Stimulated activated CD8-positive, alpha-beta memory T cell treated with anti-CD3 and anti-CD28 coated beads, Interleukin-7, amount 100 ng/mL, for 48 hours (primary cell): ENCODE measurements around the gene CERKL.

Experiments used
- DNase-seq, 2 donors: peaks; one replicate each; pipeline ENCODE4 v3.0.0-alpha.2; 2020; ENCODE audit warnings: low read depth in 1 of 2; ENCODE audit errors: extremely low read depth in 1 of 2

CERKL gene

GRCh38 chr2:181526014-181526413, 130.9 kb downstream of the CERKL start:
- no peak for DNase-seq

DNA sequence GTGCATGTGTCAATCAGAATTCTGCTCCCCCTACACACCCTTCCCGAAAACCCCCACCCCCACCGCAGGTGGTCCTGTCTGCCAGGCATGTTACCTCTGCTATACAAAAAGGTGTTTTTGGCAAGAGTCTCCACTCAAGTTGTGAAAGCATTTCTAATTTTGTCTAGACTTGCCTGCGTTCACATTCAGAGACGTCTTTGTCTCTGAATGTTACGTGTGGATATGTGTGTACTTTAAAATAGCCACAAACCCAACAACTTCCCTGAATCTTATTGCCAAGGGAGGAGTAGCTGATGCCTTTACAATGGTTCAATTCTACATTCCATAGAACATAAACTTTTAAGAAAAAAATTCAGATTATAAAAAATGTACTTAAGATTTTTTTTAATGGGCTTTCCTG, 133.1 kb downstream of the CERKL start:
- no peak for DNase-seq

GRCh38 chr2:181520253-181520652, 136.7 kb downstream of the CERKL start:
- no peak for DNase-seq

DNA sequence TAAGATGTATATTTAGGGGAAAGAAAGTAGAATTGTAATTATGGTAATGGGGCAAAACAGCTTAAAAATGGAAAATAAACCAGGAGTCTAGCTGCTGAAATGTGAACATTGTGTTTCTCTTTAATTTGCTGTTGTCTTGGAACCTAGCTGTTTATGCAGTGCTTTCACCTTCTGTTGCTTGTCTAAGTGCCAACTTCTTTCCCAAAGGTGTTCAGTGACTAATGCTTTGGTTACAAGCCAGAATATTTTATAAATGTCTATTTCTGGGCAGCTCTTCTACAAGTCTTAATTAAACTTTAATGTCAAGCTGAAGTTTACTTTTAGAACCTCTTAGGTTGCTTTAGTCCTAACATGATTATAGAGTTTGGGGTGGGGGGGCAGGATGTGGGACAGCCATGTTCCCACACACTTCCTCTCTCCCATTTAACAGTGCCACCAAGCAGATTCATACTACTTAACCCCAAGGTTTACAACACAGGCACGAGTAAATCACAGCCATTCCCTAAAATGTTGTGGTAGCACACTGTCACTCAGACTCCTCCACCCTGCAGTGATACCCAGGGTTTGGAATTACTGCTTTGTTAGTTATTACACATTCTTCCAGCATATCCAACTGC, 139.1 kb downstream of the CERKL start:
- no peak for DNase-seq

DNA sequence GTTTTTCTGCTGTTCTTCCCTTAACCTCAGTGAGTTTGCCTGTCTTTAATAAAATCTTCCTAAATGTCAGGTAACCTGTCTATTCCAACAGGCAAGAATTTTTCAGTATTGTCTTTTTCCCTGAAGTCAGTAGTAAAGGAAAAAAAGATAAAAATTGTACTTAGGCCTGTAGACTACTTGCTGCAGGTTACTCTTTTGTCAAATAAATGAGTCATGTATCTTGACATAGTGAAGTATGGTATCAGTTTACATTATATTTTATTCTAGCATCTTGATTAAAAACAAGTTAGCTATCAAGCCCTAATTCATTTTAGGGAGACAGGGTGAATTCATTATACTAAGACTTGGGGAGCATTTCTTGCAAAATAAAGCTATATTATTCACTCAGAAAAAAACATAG, 139.9 kb downstream of the CERKL start:
- DNase-seq: no peak

GRCh38 chr2:181515719-181516118, 141.2 kb downstream of the CERKL start:
- DNase-seq: no peak

GRCh38 chr2:181500201-181500600, 156.7 kb downstream of the CERKL start:
- no peak for DNase-seq

- no peak for DNase-seq
Observed at GRCh38 chr2:181499231-181499630, 157.7 kb downstream of the CERKL start.
